IgD-negative memory B cell (primary cell): ENCODE measurements around the gene ZDHHC24. TPM values are rescaled to one million over a fixed set of nuclear protein-coding genes. Genes with fewer than 3 reads are reported as not detected.

Experiments
- polyA plus RNA-seq: library from polyadenylated mRNA; unstranded; fragments of 300-500 nt; fragmentation: Illumina TruSeq; gene quantifications from one replicate; pipeline ENCODE4 v1.2.3, GENCODE V29; 2021

ZDHHC24 gene
- polyA plus RNA-seq, 1 donor from 2014 or later: 21.6 TPM

Other genes with a start within 250 kb of the ZDHHC24 start
- 0.19 TPM for gene CD248, start 229.0 kb downstream of the ZDHHC24 start, polyA plus RNA-seq
- 0.28 TPM for gene RIN1, start 209.6 kb downstream of the ZDHHC24 start, polyA plus RNA-seq
- gene BRMS1, start 200.9 kb downstream of the ZDHHC24 start, polyA plus RNA-seq: 80.6 TPM
- gene B4GAT1, start 198.4 kb downstream of the ZDHHC24 start, polyA plus RNA-seq: 6.1 TPM
- 3.0 TPM for gene SLC29A2, start 174.3 kb downstream of the ZDHHC24 start, polyA plus RNA-seq
- not detected for gene NPAS4, start 125.0 kb downstream of the ZDHHC24 start, polyA plus RNA-seq
- 92.2 TPM for gene MRPL11, start 107.2 kb downstream of the ZDHHC24 start, polyA plus RNA-seq
- gene PELI3, start 79.1 kb downstream of the ZDHHC24 start, polyA plus RNA-seq: 4.3 TPM
- gene DPP3, start 65.6 kb downstream of the ZDHHC24 start, polyA plus RNA-seq: 24.5 TPM
- 10.3 TPM for gene BBS1, start 35.4 kb downstream of the ZDHHC24 start, polyA plus RNA-seq
- gene ACTN3, start 855 bp upstream of the ZDHHC24 start, polyA plus RNA-seq: not detected
- 7.0 TPM for gene CTSF, start 22.6 kb upstream of the ZDHHC24 start, polyA plus RNA-seq
- gene CCDC87, start 47.0 kb upstream of the ZDHHC24 start, polyA plus RNA-seq: not detected
- gene CCS, start 47.1 kb upstream of the ZDHHC24 start, polyA plus RNA-seq: 74.7 TPM
- gene RBM14, start 70.6 kb upstream of the ZDHHC24 start, polyA plus RNA-seq: 80.5 TPM
- gene RBM4, start 92.7 kb upstream of the ZDHHC24 start, polyA plus RNA-seq: 189 TPM
- 22.9 TPM for gene RBM4B, start 131.8 kb upstream of the ZDHHC24 start, polyA plus RNA-seq
- not detected for gene SPTBN2, start 183.2 kb upstream of the ZDHHC24 start, polyA plus RNA-seq